Activated T-helper 1 cell treated with anti-CD3 and anti-CD28 coated beads, Interleukin-12 subunit alpha, Interleukin-12 subunit beta, Interleukin-2, Interleukin-4 antibody, amounts not matched to agents 30 ng/mL and 10 ng/mL and 1 ng/mL, durations not matched to agents 14 hours and 24 hours and 36 hours (primary cell): ENCODE data around the gene CDH4. TPM values are rescaled to one million over a fixed set of nuclear protein-coding genes. Genes with fewer than 3 reads are reported as not detected.

Experiments used
- DNase-seq: peaks from one replicate; pipeline ENCODE4 v3.0.0; 2021; ENCODE audit warnings: low spot score
- H3K27ac Mint-ChIP-seq: one replicate; pipeline ENCODE4 v1.8.0; 2021; ENCODE audit warnings: mild to moderate bottlenecking, mixed read lengths
- H3K27me3 Mint-ChIP-seq: one replicate; pipeline ENCODE4 v1.8.0; 2022; ENCODE audit warnings: mild to moderate bottlenecking, moderate library complexity, mixed read lengths; ENCODE audit not compliant: insufficient read depth
- H3K36me3 Mint-ChIP-seq: one replicate; pipeline ENCODE4 v1.8.0; 2021; ENCODE audit warnings: low read depth, mixed read lengths
- H3K4me1 Mint-ChIP-seq: one replicate; pipeline ENCODE4 v1.8.0; 2021; ENCODE audit warnings: low read depth, mixed read lengths
- H3K4me3 Mint-ChIP-seq: one replicate; pipeline ENCODE4 v1.8.0; 2021; ENCODE audit warnings: mild to moderate bottlenecking, moderate library complexity, mixed read lengths
- H3K9me3 Mint-ChIP-seq: one replicate; pipeline ENCODE4 v1.8.0; 2021; ENCODE audit warnings: mixed read lengths
- intact Hi-C: fragments of 100-400 bp; cut with micrococcal nuclease; formaldehyde crosslinking; loops from one replicate; pipeline ENCODE4 v1.15.1; 2024
- total RNA-seq: library from RNA; stranded (reverse); gene quantifications from 2 replicates; pipeline ENCODE4 v1.2.3, GENCODE V29; 2022

Gene CDH4
- total RNA-seq, 1 donor from 2014 or later, result not detected

DNA sequence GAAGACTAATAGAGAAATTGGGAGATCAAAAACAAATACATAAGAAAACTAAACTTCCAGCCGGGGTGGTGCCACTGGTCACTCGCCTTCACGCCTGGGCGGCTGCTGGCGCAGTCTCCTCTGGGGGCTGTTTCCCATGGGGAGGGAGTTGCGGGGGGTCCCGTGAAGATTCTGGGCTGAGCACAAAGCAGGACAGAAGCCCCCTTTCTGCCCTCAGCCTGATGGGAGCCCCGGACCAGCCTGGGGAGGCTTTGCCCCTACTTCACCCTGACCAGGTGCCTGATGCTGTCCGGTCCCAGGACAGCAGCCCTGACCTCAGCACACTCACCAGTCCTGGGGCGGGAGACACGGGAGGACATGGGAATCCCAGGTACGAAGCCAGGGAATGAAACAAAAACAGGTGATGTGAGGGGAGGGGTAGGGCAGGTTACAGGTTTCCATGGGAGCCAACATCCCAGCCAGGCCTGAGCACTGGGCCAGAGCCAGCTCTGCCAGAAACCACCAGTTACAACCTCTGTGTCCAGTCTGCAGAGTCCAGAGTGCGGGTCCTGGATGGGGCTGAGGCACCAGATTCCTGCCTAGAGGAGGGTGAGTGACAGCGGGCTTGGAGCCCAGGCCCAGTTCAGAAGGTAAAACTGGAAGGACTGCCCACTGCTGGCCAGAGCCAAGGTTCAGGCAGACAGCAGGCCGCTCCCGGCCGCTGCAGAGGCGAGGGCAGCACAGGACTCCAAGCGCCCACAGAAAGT is 487.2 kb downstream of the CDH4 start:
- intact Hi-C loops, result no loop called here
- DNase-seq, result no peak
- Mint-ChIP-seq H3K27me3 (no peaks in the 10 kb centered on the region), H3K9me3 (no peaks in the 10 kb centered on the region), H3K4me3 (no peak overlapping the region), H3K36me3 (no peaks in the 10 kb centered on the region), H3K27ac (no peak overlapping the region), H3K4me1 (no peaks in the 10 kb centered on the region)

DNA sequence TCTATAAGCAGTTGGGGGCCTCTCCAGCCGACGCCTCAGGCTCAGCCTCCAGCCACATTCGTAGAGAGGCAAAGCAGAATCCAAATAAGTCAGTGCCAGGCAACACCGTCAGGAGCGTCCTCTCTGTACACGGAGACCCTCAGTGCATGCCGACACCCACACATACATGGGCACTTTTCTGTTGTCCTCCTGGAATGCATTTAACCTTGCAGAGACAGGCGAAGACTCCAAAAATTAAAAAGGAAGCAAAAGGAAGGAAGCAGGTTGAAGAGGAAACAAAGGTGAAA is 487.7 kb downstream of the CDH4 start:
- Mint-ChIP-seq H3K27ac (no peak overlapping the region), H3K4me1 (no peaks in the 10 kb centered on the region), H3K27me3 (no peaks in the 10 kb centered on the region), H3K9me3 (no peaks in the 10 kb centered on the region), H3K36me3 (no peaks in the 10 kb centered on the region), H3K4me3 (no peak overlapping the region)
- DNase-seq, result no peak
- intact Hi-C loops, result no loop called here

DNA sequence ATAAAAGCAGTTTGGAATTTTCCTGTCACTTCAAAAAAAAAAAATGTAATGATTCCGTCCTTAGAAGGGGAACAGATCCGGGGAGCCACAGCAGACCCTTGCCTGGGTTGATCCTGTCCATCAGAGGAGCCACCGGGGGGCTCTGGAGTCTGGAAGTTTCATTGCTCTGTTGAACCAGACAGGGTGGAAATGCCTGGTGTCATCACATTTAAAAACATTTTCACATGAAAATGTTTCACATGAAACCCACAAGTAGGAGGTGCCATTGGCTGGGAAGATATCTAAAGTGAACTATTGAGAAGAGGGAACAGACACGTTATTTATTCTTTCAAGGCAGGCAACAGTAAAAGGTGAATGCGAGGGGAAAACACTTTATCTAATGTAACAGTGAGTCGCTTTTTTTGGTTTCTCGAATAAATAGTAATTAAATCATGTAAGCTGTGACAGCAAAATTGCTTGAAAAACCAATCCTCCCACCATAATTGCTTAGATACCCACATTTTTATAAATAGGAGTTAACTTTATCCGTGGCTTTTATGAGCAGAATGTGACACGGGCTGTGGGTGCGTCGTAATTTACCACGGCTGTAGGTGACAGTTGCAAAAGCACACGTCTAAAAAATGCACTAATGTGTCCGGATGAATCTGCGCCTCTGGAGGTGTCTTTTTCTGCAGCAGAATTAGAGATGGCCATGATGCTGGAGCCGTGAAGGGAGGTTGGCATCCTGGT is 490.2 kb downstream of the CDH4 start:
- Mint-ChIP-seq H3K4me3 (no peak overlapping the region), H3K4me1 (no peaks in the 10 kb centered on the region), H3K27ac (no peak overlapping the region), H3K27me3 (no peaks in the 10 kb centered on the region), H3K36me3 (no peaks in the 10 kb centered on the region), H3K9me3 (no peaks in the 10 kb centered on the region)
- intact Hi-C loops, result no loop called here
- no peak for DNase-seq

DNA sequence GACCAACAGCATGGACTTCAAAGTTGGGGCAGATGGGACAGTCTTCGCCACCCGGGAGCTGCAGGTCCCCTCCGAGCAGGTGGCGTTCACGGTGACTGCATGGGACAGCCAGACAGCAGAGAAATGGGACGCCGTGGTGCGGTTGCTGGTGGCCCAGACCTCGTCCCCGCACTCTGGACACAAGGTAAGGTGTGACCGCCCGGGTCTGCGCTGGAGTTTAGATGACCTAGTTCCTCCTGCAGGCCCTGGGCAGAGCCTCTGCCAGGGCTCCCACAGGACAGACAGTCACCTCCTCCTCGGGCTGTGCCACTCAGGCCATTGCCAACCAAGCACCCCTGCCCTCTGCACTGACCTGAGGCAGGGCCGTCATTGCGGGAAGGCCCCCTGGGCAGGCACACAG is 491.5 kb downstream of the CDH4 start:
- intact Hi-C loops, result no loop called here
- no peak for DNase-seq
- Mint-ChIP-seq H3K4me3 (no peak overlapping the region), H3K4me1 (no peaks in the 10 kb centered on the region), H3K27ac (no peak overlapping the region), H3K36me3 (no peaks in the 10 kb centered on the region), H3K9me3 (peaks cover 4% of the 10 kb centered on the region), H3K27me3 (no peaks in the 10 kb centered on the region)

DNA sequence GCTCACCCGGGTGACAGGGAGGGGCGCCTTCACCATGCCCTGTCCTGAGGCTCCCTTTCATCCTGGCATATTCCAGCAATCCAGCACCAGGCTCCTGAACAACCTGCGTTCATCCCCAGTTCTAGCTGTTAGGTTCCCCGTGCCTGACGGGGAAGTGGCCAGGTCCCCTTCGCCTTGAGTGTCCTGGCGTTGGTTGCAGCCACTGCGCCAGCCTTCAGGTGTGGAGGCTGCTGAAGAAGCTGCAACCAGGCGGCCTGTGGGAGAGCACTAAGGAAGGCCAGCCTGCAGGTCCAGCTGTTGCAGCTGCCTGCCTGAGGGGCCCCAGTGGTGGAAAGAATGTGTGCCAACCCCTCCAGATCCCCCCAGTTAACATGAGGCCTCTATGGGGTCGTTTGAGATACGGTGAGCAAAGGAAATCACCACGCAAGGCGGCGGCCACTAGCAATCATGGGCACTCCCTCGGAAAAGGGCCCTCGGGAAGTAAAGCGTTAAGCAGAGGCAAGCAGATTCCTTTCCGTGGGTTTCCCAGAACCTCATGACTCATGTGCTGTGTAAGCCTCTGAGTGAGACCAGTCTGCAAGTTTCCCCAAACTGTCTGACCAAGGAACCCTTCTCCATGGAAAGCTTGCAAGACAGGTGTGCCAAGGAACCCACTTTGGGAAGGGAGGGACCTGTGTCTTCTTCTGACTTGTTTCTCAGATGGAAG is 492.8 kb downstream of the CDH4 start:
- no peak for DNase-seq
- Mint-ChIP-seq H3K27ac (no peak overlapping the region), H3K4me3 (no peak overlapping the region), H3K9me3 (peaks cover 4% of the 10 kb centered on the region), H3K27me3 (no peaks in the 10 kb centered on the region), H3K4me1 (no peaks in the 10 kb centered on the region), H3K36me3 (no peaks in the 10 kb centered on the region)
- intact Hi-C loops, result no loop called here

DNA sequence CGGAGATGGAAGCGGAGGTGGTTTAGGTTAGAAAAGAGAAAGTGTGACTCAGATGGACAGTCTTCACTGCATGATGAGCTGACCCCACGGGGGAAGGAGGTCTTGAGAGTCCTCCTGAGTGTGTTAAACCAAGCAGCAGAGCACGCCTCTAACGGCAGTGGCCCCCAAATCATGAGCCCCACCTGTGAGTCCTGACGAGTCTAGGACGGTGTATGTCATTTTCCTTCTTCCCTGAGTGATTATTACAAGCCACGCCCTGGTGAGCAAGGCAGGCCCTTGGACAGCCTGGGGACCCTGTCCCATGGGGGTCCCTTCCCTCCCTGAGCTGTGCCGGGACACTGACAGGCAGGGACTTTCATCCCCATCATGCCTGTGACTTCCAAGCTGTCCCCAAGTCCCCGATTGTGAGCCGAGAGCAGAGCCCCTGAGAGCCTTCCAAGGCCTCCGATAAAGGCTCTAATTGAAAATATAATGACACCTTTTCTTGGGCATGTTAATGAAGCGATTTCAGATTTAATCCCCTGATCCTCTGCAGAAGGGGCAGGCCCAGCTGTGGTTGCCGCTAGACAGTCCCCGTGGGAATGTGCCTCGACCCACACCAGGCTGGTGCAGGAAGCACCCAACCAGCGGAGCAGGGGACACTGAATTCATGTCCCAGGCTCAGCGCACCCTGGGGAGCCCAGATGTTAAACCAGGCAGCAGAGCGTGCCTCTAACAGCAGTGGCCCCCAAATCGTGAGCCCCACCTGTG is 493.5 kb downstream of the CDH4 start:
- no peaks in the 10 kb centered on the region for H3K4me1 Mint-ChIP-seq
- H3K4me3 Mint-ChIP-seq, result no peak overlapping the region
- H3K9me3 Mint-ChIP-seq, result peaks cover 7% of the 10 kb centered on the region
- DNase-seq, result no peak
- intact Hi-C loops, result no loop called here
- no peaks in the 10 kb centered on the region for H3K27me3 Mint-ChIP-seq
- no peak overlapping the region for H3K27ac Mint-ChIP-seq
- H3K36me3 Mint-ChIP-seq, result no peaks in the 10 kb centered on the region

DNA sequence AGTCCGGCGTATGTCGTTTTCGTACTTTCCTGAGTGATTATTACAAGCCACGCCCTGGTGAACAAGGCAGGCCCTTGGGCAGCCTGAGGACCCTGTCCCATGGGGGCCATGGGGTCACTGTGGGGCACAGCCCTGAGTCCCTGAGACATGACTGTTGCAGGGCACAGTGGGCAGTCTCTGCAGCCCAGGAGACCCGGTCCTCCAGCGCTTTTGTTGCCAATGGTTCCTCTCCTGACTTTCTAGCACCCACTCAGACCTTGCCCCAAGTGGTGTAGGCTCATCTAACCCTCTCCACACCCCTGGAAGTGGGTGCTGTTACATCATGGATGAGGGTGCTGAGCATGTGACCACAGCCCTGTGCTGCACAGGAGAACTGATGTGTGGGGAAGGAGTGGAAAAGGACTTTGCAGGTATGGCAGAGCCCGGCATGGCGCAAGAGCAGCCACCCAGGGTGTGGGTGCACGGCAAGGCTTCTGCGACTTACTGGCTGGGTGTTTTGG is 494.1 kb downstream of the CDH4 start:
- no peak overlapping the region for H3K4me3 Mint-ChIP-seq
- no peaks in the 10 kb centered on the region for H3K27me3 Mint-ChIP-seq
- H3K36me3 Mint-ChIP-seq, result no peaks in the 10 kb centered on the region
- no peaks in the 10 kb centered on the region for H3K4me1 Mint-ChIP-seq
- H3K9me3 Mint-ChIP-seq, result peaks cover 9% of the 10 kb centered on the region
- intact Hi-C loops, result no loop called here
- no peak for DNase-seq
- no peak overlapping the region for H3K27ac Mint-ChIP-seq

DNA sequence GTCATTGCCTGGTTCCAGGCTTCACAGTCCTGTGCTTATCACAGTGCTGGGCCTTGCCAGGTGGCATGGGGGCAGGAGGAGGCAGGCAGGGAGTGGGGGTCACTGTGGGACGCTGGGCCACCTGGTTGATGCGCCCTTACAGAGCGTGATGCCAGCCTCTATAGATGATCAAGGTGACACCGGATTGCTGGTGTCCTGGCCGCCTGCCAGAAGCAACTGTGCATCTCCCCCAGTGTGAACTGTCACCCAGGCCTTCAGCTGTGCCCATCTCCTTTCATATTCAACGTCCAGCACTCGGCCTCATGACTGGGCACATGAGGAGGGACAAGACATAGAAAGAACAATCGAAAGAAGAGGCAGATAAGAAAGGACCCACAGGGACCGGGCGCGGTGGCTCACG is 494.7 kb downstream of the CDH4 start:
- intact Hi-C loops, result no loop called here

DNA sequence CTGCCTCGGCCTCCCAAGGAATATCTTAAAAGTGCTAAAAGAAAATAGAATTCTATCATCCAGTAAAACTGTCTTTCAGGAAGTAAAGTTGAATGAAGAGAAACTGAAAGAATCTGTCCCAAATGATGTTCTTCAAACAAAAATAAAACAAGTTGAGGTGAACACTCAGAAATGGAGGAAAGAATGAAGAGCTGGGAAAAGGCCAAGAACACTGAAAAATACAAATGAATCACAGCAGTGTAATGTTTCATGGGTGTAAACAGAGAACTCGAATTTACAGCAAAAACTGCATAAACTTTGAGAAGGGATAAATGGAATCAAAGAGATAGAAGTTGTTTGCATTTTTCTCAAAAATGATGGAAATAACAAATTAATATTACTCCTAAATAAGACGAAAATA is 496.3 kb downstream of the CDH4 start:
- H3K9me3 Mint-ChIP-seq, result peaks cover 9% of the 10 kb centered on the region
- intact Hi-C loops, result no loop called here
- DNase-seq, result no peak
- H3K27ac Mint-ChIP-seq, result no peak overlapping the region
- no peaks in the 10 kb centered on the region for H3K4me1 Mint-ChIP-seq
- no peaks in the 10 kb centered on the region for H3K36me3 Mint-ChIP-seq
- no peaks in the 10 kb centered on the region for H3K27me3 Mint-ChIP-seq
- H3K4me3 Mint-ChIP-seq, result no peak overlapping the region

More for the DNA sequence above, 494.7 kb downstream of the CDH4 start:
- Mint-ChIP-seq H3K9me3 (peaks cover 9% of the 10 kb centered on the region), H3K4me3 (no peak overlapping the region), H3K27ac (no peak overlapping the region), H3K27me3 (no peaks in the 10 kb centered on the region), H3K4me1 (no peaks in the 10 kb centered on the region), H3K36me3 (no peaks in the 10 kb centered on the region)
- no peak for DNase-seq

DNA sequence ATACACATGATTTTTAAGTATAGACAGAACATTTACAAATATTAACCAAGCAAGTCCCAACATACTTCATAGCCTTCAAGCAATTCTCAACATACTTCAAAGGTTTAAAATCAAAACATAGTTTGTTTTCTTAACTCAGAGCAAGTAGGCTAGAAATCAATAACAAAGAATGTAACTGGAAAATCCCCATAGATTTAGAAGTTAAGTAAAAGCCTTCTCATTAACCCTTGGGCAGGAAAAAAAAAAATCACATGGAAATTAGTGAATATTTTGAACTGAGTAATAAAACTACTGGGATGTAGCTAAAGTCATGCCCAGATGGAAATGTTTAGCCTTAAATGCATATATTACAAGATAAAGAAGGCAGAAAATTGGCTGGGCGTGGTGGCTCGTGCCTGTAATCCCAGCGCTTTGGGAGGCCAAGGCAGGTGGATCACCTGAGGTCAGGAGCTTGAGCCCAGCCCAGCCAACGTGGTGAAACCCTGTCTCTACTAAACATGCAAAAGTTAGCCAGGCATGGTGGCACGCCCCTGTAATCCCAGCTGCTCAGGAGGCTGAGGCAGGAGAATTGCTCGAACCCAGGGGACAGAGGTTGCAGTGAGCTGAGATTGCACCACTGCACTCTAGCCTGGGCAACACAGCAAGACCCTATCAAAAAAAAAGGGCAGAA is 497.5 kb downstream of the CDH4 start:
- Mint-ChIP-seq H3K36me3 (no peaks in the 10 kb centered on the region), H3K9me3 (peaks cover 9% of the 10 kb centered on the region), H3K27me3 (no peaks in the 10 kb centered on the region), H3K4me3 (no peak overlapping the region), H3K4me1 (no peaks in the 10 kb centered on the region), H3K27ac (no peak overlapping the region)
- intact Hi-C loops, result no loop called here
- no peak for DNase-seq

DNA sequence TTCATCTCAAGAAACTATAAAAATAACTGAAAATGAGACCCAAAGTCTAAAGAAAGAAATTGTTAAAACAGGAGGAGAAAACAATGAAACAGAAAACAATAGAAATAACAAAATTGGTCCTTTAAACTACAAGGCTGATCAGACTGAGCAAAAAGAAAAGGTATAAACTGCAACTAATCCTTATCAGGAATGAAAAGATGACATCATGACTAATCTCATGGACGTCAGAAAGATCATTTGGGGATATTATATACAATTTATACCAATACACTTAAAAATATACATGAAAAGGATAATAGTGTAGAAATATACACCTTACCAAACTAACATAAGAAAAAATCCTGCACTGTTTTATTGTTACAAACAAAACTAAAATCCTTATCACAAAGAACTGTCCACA is 498.0 kb downstream of the CDH4 start:
- Mint-ChIP-seq H3K27me3 (no peaks in the 10 kb centered on the region), H3K4me1 (no peaks in the 10 kb centered on the region), H3K27ac (no peak overlapping the region), H3K9me3 (peaks cover 9% of the 10 kb centered on the region), H3K4me3 (no peak overlapping the region), H3K36me3 (no peaks in the 10 kb centered on the region)
- intact Hi-C loops, result no loop called here
- no peak for DNase-seq

DNA sequence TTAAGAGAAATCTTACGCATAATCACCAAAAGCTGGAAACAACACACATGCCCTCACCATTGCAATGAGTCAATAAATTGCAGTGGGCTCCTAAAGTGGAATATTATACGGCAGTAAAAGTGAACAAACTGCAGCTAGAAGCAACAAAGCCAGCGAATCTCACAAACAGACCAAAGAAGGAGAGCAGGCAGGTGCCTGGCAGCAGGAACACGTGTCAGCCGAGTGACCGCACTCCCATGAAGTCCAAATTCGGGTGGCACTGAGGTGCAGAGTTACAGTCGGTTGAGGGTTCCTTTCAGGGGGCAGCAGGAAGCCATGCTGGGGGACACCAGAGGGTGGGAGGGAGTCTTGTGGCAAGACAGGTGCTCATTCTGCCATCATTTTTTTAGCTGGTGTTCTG is 500.5 kb downstream of the CDH4 start:
- no peaks in the 10 kb centered on the region for H3K27me3 Mint-ChIP-seq
- H3K27ac Mint-ChIP-seq, result no peak overlapping the region

More for the DNA sequence above, 500.5 kb downstream of the CDH4 start:
- Mint-ChIP-seq H3K4me1 (no peaks in the 10 kb centered on the region), H3K36me3 (no peaks in the 10 kb centered on the region), H3K4me3 (no peak overlapping the region), H3K9me3 (peaks cover 7% of the 10 kb centered on the region)
- no peak for DNase-seq
- intact Hi-C loops, result no loop called here
